Fibroblast of skin of back (primary cell): Measurements from ENCODE around the gene TIMM44.
A peak's percentile ranks its signal among the peaks of the same experiment; 100 is the strongest.
"Not testable (repeated sequence)": the region's sequence is repeated elsewhere in the genome, so short reads cannot be mapped to it uniquely, and the experiment has no call there.

ENCODE experiments used
- DNase-seq: peaks from one replicate; pipeline ENCODE4 v3.0.0-alpha.2; 2013

The TIMM44 gene

DNA sequence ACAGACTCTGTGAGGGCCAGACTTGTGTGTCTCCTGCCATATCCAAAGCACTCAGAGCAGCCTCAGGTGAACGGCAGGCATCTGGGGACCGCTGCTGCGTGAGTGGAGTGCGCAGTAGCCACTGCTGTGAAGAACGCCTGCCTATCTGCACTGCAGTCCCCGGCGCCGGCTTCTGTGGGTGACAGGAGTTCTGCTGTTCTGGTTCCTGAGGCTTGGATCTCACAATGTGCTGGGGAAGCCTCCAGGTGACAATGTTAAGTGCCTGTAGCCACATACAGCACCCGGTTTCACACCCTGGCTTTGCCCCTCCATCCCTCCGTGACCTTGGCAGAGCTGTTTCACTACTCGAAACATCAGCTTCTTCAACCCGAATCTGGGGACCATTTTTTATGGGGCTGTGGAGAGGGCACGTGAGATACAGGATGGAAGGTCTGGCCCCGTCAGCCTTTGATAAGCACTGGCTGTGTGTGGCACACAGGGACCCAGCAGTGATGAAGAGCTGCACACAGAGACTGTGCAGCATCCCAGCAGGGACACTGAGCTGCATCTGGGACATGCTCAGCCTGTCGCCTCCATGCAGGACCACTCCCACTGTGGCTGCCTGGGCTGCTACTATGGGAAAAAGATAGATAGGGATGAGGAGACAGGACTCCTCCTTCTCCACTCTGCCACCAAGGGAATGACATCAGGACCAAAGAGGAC, 33.7 kb upstream of the TIMM44 start:
- DNase-seq = no peak

DNA sequence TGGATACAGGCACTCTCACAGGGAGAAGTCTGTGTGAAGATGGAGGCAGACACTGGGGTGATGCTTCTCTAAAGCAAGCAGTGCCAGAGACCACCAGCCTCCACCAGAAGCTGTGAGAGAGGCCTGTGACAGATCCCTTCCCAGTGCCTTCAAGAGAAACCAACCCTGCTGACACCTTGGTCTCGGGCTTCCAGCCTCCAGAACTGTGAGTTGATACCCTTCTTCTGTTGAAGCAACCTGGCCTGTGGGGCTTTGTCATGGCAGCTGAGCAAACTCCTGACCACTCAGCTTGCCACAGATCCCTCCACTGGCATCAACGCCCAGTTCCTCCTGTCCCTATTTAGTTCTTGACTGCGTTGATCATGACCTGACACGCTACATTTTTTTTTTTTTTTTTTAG, 33.0 kb upstream of the TIMM44 start:
- DNase-seq = no peak

DNA sequence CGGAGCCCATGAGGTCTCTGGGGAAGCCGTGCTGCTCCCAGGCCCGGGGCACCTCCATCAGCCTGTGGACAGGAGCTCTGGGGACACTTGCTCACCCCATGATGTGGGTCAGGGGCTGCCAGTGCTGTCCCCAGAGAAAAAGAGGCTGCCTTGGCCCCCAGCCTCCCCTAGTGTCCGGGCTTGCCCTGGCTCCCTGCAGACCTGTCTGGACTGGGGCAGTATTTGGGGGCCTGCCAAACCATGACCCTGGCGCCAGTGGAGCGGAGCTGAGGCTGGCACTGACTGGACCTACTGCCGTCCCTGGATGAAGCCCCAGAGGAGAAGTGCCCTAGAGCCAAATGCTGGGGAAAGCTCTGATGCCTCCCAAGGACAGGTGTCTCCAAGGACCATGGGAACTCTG, 31.6 kb upstream of the TIMM44 start:
- no peak for DNase-seq

DNA sequence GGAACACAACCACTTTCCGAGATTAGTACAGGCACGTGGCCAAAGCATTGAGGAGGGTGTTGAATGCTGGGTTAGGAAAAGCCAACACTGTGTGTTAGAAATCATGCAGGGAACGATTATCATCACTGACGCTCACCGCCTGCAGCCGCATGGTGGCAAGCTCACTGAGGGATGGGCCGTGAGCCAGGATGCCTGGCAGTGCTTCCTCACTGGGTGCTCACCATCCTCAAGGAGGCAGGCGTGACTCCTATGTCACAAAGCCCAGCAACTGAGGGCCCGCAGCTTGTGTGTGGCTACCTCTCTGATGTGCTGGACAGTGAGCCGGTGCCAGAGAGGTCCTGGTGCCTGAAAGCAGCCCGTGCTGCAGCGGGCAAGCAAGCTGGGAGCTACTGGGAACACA, 30.4 kb upstream of the TIMM44 start:
- no peak for DNase-seq

DNA sequence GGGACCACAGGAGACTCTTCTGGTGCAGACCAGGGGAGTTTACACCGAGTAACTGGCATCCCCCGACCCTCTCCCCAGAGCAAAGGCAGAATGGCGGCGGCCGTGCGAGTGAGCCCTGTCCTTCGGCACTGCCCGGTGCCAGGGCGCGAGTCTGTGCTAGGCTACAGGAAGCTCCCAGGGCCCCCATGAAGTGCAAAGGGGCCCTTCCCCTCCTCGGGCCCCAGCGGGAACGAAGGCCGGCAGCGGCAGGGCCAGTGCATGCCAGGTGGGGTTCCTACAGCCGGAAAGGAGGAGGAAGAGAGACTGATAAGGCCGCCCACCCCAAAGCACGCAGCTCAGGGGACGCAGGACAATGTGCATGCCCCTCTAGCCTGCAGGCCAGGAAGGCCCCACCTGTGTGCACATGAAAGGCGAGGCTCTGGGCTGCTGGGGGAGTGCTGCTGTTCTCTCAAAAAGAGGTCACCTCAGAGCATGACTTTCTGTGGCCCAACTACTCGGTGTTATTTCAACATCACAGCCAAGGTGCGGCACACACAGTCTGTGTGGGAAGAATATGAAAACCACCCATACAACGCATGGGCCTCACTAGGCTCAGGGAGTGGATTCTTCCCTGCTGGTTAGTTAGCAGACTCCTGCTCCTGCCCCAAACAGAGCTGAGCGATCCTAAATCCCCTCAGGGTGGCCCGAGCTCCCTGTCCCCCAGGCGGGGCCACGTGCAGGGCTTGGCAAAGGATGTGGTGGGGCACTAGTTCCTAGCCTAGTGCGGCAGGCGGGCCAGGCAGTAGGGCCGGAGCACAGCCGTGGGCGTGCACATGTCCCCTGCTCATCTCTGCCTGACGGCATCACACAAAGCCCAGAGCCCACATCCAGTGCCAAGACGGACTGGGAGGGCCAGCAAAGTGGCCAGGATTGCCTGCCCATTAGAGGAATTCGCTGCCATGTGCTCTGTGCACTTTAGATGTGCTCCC, 28.4 kb upstream of the TIMM44 start:
- DNase-seq = no peak

DNA sequence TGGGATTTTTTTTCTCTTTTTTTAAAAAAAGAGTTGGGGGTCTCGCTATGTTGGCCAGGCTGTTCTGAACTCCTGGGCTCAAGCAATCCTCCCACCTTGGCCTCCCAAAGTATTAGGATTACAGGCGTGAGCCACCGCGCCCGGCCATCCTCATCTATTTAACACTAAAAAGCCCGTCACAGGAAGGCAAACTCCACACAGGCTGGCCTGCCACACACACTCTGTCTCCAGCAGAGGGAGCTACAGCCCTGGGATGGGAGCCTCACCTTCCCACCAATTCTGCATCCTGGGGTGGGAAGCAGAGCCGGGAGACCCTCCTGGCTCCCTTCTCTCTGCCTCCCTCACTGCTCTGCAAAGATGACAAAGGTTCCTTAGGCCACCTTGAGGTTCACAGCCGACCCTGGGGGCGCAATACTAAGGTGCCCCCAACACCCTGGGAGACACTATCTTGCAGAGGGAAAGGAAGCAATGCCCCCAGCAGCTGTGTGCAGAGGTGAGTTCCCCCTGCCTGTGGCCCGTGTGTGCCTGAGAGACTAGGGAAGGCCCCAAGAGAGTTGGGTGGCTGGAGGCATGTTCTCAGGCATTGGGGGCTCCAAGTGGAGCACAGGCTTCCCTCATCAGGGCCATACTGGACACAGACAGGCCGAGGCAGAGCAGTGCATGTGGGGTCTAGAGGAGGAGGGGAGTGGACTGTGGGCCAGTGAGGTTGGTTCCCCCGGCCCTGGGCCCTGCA, 27.4 kb upstream of the TIMM44 start:
- peak; percentile 43 for DNase-seq

DNA sequence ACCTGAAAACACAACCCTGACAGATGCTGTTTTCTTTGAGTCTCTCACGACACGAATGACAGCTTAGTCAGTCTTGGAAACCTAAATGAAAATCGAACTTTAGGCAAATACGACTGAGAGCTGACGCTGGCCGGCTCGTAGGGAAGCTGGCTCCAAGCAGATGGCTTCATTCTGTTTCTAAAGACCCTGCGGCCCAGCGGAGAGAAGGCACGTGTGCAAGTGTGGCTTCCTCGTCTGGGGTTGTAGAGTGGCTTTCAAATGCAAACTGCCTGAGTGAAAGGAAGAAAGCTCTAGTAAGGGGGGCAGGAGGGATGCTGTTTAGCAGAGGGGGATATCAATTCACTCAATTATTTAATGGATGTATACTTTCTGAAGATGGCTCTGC, 26.1 kb upstream of the TIMM44 start:
- no peak for DNase-seq

DNA sequence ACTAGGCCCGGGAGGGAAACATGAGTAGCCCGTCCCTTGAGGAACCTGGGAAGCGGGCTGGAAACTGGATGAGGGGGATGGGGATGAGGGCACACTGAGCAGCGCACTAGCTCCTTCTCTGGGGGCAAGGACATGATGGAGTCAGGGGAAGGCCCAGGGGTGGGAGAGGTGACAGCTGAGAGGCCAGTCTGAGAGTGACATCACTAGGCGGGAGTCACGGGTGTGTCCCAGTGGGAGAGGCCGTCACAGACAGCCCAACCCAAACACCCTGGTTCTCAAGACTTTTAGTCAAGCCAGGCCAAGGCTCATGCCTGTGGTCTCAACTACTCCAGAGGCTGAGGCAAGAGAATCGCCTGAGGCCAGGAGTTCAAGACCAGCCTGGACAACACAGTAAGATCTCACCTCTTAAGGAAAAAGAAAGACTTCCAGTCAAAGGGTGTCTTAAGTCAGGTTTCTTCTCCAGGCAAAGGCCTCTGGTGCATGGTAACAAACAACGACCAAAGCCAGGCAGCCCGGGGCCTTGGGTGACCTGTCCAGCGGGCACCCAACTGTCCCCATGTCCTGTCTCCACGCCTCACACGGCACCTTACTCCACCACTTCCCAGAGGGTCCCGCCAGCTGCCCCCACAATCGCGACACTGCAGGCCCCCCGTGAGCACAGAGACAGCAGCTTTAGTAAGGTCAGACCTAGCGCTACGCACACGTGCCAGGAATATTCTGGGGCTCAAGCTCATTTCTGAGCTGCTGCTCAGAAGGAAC, 25.5 kb upstream of the TIMM44 start:
- no peak for DNase-seq

DNA sequence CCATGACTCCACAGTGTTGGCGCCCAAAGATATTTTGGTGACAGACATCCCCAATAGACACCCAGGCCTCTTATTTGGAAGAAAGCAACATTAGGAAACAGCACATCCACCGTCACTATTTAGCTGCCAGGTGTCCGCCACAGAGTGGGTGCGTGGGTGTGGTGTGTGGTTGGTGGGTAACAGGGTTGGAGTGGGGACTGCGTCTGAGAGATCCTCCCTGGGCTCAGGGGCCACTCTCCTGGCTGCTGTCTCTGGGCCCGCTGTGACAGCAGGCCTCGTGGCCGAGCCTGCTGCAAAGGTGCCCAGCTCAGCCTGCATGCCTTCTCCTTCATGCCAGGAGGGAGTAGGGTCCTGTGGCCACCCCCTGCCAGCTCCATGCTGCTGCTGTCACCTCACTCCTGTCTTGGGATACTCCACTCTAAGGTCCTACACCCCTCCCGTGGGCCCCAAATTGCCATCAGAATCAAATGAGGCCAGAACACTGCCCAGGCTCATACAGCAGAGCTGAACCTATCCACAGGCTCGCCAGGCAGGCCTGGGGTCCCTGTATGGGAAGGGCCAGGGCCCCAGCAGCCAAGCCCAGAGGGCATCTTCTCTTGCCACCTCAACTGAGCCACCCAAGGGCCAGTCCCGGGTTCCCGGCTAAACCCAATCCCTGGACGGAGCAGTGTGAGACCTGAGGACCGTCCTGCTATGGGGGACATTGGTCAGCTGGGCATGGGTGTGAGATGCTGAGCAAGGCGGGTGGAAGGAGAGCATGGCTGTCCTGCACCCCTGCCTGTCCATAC, 24.7 kb upstream of the TIMM44 start:
- DNase-seq = no peak

DNA sequence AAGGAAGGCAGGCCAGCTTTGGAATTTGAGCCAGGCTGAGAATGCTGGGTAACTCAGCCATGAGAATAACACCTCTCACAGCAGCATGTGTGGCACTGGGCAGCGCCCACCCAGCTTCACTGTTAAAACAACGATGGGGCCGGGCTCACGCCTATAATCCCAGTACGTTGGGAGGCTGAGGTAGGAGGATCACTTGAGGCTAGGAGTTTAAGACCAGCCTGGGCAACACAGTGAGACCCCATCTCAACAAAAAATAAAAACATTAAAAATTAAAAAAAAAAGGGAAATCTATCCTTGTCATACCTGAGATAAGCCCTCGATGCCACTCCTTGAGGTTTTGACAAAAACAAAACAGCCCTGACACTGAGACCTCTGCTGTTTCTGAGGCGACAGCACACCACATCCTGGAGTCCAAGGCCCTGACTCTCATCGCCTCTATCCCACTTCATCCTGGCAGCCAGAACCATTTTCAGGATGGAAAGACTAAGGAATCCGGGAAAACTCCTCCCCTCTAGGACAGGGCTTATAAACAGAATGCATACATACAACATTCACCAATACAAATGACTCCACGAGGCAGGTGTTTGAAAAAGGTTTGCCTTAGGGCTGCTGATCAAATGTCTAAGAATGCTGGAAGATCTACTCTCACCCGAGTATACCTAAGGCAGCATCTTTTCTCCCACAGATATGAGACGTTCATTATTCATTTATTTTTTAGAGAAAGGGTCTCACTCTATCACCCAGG, 22.6 kb upstream of the TIMM44 start:
- DNase-seq = no peak

DNA sequence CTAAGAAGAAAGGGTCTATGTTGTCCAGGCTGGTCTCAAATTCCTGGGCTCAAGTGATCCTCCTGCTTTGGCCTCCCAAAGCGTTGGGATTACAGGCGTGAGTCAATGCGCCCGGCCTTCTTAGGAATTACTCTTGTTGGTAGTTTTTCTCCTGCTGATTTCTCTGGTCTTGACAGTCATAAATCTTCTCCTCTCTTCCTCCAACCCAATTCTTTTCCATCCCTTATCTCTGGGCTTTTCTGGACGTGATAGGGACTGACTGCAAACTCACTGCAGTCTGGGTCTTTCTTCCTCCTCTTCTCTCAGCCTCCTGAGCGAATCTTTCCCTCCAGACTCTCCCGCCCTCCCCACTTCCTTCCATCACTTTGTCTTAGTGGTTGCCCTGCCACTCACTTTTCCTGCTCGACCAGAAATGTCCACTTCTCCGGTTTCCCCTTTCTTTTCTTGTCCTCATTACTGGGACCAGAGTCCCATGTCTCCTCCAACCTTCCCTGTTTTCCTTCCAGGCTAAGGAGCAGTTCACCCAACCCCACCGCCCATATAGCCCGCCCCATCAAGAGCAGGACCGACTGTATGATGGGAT, 21.9 kb upstream of the TIMM44 start:
- no peak for DNase-seq

DNA sequence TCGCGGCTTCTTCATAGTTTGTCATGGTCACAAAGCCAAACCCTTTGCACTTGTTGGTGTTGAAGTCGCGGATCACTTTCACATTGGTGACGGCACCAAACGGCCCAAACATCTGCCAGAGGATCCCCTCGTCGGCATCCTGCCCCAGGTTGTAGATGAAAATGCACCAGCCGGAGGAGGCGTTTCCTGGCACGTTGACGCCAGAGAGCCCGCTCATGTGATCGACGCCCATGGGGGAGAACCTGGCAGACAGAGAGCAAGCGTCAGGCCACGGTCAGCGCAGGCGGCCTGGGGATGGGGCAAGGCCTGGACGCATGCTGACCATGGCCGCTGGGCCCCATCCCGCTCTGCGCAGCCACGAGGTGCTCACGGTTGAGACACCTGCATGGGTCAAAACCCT, 20.1 kb upstream of the TIMM44 start:
- no peak for DNase-seq

DNA sequence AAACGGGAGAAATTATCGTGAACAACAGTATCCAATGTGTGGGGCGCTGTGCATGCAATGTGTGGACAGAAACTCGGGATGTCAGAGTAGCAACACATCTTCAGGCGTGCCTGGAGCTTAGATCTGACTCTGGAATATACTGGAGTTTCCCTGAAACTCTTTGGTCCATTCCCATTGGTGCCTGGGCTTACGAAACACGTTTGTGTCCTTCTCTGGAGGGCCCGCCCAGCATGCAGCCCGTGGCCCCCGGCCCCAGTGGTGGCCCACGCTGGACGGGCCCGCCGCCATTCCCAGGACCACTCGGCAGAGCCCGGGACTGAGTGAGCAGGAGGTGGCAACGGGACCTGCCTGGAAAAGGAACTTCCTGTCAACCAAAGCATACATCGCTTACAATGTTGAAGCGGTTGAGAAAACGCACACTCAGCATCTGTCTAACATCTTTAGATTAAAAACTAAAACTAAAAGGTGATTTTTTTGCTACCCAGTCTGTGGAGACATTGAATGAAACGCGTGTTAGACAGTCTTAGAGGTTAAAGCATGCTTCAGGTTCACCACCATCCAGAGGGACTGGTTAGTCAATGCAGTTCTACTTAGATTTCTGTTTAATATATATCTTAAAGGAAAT, 19.3 kb upstream of the TIMM44 start:
- no peak for DNase-seq

DNA sequence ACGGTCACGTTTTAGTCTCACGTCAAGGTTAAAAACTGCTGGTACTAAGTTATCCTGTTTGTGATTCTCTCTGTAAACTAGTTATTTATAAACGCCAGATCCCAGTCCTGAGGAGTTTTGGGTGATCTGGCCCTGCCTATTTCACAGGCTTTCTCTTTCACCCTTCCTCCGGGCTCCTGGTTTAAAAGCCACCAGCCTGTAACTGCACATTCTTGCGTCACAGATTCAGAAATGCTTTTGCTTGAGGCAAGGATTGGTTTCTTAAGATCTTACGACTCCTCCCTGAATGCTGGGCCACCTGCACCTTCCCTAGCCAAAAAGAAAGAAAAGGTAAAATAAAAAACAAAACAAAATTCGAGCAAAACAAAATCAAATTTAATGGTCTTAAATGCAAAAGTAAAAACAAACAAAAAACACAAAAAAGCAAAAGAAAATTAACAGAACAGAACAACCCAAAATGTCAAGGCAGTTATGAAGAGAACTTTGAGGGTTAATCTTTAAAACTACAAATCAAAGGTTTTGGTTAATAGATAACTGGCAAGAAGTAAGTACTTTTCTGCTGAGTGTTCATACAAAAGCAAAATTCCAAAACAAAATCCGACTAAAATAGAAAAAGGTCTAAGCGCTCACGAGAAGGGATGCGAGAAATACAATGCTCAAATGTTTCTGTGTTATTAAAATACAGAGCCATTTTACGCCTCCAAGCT, 18.6 kb upstream of the TIMM44 start:
- DNase-seq = no peak

DNA sequence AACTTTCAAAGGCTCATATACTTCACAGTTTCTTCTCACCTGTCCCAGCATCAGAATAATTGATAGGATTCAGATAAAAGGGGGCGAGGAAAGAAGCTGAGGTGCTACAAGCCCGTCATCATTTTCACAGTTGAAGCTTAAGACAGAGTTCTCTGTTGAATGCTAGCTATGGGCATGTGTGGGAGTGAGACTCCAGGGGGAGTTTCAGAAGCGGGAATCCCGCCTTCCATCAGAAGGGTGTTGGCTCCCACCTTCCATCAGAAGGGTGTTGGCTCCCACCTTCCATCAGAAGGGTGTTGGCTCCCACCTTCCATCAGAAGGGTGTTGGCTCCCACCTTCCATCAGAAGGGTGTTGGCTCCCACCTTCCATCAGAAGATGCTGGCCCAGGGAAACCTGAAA, 17.6 kb upstream of the TIMM44 start:
- DNase-seq = not testable (repeated sequence)

DNA sequence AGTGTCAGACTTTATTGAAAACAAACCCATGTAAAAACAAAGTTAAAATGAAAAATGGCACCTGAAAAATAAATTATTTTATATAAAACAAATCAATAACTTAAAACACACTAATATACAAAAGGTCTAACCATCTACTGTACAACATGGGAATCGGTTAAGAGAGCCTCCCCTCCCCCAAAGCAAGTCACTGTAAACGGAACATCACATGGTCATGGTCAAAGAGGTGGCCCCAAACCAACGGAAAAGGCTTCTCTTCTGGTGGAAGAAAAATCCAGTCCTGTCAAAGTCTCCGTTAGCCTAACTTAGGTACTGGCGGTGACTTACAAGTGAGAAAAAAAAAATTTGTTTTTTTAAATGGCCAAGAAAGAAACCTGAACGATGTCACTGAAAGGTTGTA, 15.7 kb upstream of the TIMM44 start:
- no peak for DNase-seq

DNA sequence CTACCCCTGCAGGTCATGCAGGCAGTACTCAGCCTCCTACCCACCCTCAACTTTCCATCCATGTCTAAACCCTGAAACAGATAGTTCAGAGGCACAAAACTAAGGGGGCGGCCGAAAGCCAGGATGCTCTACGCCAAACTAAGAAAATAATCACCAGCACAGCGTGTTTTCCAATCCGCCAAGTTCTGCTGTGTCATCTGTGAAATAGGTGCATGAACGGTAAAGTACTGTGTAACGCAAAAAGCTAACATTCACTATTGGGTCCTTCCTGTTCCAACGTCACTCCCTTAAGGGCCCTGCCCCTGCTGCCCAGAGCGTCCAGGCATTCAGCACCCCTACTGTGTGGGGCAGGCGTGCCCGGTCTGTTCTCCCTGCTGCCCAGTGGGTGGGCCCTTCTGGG, 12.2 kb upstream of the TIMM44 start:
- DNase-seq = no peak

DNA sequence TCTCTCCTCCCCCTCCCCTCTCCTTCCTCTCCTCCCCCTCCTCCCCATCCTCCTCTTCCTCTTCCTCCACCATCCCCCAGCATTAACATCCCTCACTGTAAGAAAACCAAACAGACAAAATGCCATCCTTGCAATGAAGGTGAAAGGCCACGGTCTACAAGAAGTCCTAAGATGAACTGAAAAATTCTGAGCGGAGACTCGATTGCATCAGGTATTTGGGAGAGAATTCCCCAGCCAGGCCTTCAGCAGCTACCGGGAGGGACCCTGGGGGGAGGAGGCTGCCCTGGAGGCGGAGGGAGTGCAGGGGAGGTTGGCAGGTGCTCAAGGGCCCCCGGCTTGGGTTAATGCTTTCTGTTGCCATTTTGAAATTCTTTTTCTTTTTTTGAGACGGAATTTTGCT, 10.1 kb upstream of the TIMM44 start:
- DNase-seq = no peak

DNA sequence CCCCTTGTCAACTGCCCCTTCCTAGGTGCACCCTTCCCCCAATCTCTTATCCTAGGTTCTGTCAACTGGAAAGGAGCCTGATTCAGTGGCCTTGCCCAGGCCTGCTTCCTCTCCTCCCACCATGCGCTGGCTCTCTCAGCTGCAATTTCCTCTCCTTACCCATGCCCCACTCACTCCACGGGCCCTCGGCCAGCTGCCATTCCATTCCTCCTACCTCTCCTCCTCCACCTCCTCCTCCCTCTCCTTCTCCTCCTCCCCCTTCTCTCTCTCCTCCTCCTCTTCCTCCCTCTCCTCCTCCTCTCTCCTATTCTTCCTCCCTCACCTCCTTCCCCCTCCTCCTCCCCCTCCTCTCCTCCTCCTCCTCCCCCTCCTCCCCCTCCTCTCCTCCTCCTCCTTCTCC, 9.6 kb upstream of the TIMM44 start:
- DNase-seq = peak; percentile 39
